GM18868 (cell line): ENCODE results near the gene ERFE.
"Not testable (repeated sequence)": the region's sequence is repeated elsewhere in the genome, so short reads cannot be mapped to it uniquely, and the experiment has no call there.

Experiments used
- ATAC-seq: cut with Tn5 transposase; IDR thresholded peaks from one replicate; pipeline ENCODE4 v1.9.1; 2021; ENCODE audit warnings: mild to moderate bottlenecking, moderate library complexity; ENCODE audit not compliant: unreplicated experiment

The ERFE gene

DNA sequence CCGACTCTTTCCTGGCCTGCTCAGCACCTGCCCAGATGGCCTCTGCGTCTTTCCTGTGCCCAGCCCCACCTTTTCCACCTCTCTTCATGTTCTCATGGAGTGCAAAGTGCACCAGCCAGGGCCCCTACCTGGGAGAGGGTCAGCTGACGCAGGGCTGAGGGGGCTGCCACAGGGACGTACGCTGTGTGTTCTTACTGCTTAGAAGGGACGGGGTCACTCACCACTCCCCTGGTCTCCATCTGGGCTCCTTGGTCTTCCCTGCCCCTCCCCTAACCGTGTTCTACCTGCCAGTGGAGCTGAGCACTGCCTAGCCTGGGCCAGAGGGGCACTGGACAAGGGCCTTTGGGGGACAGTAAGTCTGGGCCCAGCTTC, 8.6 kb downstream of the ERFE start:
- no peak for ATAC-seq

DNA sequence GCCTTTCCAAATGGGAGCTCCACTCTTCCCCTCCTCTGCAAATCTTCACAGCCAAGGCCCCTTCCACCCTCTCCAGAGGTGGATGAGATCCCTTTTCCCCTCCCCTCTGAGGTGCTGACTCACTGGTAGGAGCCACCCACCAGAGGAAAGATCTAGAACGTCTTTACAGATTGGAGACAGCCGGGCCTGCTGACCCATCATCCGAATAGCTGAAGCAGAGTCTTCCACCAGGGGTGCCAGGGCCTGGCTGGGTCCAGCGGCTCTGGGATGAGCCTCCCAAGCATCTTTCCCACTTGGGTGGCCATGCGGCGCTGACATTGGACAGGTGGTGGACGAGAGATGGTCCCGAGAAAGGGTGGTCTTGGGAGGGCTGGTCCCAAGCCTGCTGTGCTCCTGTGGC, 9.0 kb downstream of the ERFE start:
- ATAC-seq, result no peak

DNA sequence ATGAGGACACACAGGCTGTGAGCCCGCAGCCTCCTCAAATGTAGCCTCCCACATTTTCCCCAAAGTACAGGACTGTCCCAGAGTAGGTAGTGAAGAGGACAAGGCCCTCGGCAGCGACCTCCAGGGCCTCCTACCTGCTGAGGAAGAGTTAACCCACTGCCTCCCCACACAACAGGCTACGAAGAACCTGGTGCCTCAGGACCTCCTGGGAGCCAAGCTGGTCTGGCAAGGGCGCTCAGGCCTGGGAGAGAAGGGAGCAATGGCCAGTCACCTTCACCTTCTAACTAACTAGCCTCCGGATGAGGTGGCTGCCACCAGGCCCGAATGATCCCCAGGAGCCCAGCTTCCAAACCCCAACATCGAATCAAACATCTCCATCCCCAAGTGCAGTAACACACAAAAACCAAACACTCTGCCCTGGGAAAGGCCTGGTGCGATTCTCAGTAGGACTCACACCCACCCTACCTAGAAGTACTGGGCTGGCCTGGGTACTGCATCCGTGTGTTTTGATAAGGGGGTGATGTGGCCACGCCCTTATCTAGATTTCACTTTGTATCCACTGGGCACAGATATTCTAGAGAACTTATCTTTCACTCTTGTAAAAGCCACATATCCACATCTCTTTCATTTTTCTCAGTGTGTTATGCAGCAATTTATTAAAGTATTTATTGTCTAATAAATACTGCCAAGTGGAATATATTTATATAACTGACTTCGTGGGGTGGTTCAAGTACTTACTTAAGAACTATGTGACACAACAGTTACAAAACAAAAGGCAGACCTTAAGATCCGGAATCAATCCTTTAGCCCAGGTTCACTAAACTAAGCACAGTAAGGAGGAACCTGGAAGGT, 9.7 kb downstream of the ERFE start:
- no peak for ATAC-seq

DNA sequence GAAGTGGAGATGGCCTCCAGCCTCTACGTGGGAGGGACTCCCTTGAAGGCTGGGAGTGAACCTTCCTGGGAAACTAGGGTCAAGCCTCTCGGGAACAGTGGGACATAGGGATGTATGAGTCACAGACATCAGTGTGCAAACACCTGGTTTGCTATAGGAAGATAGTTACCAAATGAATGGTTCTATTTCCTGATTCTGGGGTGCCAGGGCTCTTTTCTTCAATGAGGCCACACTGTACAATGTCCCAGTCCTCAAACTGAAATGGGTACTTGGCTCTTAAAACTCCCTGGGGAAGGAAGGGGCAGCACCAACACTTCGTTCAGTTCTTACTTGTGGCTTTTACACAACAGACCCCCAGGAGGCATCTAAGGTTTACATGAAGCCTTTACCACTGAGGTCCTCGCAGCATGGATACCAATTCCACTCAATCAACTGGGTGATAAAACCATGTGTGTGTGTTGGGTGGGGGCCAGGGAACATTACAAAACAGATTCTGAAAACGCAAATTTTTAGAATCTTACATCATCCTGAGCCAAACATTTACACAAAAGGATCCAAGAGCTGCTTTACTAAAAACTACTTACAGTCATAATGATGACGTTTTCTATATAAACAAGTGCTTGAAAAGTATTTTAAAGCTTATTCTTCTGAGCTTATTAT, 10.4 kb downstream of the ERFE start:
- no peak for ATAC-seq

DNA sequence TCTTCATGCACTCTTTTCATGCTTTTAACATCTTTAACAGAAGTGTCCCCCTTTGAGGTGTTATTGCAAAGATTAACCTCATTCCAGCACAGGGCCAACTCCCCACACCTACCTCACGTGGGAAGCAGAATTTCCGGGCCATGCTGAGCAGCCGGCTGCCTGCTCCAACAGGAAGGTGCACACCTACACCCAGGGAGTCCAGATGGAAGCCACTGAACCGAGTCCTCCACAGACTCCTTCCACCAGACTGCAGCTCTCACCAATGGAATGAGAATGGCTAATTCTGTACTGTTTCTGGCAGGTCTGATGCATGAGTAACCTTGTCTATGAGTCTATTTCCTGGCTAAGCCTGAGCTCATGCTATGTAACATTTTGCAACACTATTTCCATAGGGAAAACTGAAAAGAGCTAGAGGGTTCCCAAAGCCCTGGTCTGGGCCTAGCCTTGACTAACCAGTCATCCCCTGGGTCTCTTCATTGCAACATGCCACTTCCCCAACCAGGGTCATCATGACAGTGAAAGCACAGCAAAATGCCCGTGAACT, 11.0 kb downstream of the ERFE start:
- ATAC-seq, result no peak

DNA sequence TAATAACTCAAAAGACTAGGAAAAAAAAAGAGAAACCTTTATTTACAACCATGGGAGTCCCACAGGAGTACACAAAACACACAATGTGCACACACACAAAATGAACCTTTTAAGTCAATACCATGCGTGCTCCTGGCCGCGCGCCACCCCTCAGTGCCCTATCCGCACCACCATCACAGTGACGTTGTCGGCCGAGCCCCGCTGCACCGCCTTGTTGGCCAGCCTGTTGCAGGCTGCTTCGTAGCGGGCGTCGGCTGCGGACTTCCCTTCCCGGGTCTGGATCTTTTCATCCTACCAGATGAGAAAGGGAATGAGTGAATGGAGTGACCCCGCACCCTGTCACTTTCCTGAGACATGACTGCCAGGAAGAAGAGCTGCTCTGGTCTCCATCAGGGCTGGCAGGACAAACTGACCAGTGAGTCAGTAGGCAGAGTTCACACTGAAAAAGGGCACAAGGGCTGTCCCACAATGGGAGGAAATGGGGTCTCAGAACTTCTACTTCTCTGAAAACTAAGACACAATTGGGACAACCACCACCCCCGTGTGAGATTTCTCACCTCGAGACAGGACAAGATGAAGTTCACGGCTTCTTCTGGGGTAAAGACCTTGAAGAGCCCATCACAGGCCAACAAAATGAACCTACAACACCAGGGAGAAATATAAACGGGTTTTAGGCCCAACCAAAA, 11.8 kb downstream of the ERFE start:
- ATAC-seq, result no peak

DNA sequence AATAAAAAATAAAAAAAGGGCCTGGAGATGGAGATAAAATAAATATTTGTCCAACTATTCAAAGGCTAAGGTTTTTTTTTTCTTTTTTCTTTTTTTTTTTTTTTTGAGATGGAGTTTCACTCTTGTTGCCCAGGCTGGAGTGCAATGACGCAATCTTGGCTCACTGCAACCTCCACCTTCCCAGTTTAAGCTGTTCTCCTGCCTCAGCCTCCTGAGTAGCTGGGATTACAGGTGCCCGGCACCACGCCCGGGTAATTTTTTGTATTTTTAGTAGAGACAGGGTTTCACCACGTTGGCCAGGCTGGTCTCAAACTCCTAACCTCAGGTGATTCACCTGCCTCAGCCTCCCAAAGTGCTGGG, 12.3 kb downstream of the ERFE start:
- not testable (repeated sequence) for ATAC-seq

DNA sequence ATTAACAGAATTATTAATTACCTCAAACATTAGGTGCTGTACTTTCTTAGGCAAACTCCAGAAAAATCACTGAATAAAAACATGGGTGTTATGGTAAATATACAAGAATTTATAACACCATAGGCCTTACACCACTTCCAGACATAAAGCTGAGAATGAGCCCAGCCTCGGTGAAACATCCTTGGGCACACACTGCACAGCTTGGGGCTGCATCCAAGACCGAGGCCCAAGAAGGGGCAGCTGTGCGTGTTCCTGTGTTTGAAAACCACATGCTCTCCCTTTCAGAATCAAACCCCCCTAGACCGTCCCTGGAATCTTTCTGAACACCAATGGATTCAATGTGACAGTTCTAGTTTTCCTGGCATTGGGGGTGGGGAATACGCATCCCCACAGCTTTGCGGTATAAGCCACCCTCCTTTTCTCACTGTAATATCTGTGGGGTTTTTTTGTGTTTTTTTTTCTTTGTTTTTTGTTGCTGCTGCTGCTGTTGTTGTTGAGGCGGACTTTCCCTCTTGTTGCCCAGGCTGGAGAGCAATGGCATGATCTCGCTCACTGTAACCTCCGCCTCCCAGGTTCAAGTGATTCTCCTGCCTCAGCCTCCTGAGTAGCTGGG, 12.9 kb downstream of the ERFE start:
- ATAC-seq, result no peak

DNA sequence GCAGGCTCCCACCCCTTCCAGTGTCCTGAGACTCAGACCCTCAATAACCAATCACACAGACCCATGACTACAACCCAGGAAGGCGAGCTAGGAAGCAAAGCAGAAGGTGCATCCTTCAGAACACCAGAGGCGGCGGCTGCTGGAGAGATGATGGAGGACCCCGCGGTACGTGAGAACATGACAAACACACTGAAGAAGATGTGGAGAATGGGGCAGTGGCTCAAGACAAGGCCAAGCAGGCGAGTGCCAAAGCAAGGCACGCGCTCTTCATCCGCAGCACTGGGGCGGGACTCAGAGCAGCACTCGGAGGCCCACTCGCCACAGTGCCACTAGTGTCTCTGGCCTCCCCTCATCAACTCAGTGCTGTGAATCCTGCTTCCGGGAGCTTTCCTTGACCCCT, 13.7 kb downstream of the ERFE start:
- no peak for ATAC-seq

DNA sequence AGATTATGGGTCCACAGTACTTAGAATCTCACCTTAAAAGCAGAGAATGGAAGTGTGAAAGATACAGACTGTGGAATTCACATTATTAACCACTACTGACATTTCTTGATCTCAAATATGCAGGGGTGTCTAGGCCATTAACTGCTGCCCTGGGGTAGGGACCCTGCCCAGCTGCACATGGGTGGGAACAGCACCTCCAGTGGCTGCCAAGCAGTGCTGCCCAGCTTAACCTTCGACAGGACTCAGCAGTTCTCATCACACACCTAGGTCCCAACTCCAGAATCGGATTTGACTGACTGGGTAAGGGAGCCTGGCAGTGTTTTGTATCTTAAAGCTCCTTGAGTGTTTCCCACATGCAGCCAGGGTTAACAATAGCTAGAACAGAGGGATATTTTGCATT, 14.9 kb downstream of the ERFE start:
- ATAC-seq, result no peak

DNA sequence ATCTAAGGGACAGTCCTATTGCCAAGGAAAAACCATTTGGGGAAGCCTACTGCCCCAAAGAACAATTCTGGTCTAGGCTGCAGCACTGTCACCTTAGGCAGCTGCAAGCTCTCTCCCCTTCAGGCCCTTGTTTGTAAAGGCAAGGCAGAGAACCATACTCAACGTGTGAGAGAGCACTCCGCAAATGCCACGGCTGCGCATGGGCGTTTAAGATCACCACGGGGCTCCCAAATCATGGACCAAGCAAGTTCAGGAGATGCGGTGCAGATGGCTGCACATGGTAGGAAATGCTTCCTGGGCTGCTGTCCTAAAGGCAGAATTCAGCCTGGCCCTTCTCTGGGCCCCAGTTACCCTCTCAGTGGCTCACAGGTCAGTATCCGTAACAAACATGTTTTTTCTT, 15.5 kb downstream of the ERFE start:
- ATAC-seq, result no peak

DNA sequence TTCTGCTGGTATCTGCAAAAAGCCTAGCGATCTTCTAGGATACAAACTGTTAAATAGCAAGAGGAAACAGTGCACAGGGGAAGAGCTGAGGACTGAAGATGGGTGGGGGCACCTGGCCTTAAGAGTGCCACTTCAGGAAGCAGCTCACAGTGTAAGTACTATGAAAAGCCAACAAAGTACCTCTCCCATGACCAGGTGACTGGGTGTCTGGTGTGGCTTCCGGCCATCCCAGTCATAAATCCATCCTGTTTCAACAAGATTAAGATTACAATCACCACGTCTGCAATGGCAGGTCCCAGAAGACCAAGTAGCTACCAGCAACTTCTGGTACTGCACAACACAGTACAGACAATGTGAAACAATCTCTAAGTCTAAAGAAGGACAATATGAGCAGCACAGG, 15.9 kb downstream of the ERFE start:
- ATAC-seq, result no peak

DNA sequence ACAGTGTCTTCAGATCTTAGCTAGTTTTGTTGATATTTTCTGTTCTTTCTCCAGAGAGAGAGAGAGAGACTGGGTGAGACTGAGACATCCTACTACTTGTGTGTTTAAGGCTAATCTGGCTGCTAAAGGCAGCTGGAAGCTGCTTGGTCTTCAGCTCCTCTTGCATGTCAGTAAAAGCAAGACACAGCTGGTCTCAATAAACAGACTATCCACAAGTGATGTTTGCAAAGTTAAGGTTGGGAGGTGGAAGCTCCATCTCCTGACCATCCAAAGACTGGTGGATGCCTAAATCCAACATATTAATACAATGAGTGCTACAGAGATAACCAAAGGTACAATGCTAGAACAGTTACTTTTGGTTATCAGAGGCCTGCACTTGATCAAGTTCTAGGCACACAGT, 17.8 kb downstream of the ERFE start:
- no peak for ATAC-seq

DNA sequence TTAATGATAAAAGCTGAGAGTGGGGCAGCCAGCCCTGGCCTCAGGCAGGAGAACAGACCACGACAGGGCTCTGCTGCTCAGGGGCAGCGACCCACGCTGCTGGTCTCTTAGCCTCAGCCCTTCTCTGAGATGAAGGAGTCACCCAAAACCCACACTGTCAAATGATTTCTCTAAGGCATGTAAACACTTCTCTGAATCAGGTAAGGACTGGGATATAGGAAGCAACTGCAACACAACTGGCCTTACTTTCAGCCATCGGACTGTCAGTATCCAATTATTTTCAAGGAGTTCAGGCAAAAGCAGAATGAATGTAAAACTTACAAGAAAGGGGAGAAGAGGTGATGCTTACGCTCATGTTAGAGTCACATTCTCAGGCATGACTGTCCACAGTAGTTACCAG, 21.8 kb downstream of the ERFE start:
- ATAC-seq, result no peak

DNA sequence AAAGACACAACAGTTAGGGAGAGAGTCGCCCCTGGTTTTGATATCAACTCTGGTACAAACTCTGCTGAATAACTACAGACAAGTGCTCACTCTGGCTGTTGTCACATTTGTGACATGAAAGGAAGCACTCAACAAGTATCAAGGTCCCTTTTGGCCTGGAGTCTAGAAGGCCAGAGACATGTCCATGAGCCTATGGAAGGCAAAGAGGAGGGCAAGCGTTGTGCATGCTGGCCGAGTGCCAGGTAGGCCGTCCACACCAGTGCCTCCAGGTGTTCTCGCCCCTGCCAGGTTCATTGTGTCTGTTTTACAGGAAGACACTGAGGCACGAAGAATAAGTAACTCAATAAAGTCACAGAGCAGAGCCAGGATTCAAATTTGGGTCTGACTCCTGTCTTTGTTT, 23.6 kb downstream of the ERFE start:
- ATAC-seq, result no peak

DNA sequence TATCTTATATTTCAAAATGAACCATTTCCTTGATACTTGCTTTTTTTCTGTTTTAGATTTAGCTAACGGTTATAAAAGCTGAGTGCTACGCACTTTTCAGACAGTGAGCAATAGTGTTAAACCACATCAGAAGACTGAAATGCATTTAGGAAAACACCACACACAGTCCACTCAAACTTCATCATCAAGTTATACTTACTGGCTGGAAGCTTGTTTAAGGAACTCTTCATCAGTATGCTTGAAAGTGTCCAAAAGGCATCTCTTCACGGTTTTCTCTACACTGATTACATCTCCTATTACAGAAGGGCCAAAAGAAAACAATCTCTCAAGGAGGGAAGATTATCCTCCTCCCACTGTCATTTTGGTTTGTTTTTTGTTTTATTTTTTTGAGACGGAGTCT, 25.1 kb downstream of the ERFE start:
- ATAC-seq, result no peak

DNA sequence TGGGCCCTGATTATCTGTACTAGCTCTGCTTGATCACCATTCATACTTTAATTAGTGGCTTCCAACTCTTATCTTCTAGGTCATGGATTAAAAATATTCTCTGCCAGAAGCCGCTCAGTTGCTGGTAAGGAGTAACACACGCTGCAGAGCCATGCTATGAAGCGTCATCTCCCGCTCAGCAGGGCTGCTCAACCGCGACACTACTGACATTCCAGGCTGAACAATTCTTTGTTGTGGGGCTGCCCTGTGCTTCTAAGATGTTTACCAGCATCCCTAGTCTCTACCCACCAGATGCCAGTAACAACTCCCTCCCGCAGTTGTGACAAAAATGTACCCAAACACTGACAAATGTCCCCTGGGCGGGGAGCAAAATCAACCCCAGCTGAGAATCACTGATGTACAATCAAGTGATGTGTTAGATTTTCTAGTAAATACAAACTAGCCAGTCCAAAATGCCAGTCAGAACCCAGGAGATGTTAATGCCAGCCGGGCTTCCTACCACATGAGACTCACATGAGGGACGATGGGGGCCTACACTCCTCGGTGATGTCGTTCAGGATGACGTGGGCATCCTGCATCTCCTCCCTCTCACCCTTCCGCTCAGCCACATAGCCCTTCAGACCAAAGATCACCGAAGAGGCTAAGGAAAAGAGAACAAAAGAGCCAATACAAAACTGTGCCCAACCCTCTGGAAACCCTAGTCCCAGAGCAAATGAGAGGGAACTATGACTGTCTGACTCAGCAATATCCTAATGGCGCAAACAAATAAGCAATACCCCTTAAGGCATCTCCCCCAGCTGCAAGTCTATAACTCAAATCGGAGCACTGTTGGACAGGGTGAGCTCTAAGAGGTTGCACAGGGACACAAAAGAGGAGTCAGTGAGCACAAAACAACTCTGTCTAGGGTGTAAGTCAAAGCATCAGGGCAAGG, 29.1 kb downstream of the ERFE start:
- ATAC-seq, result no peak

DNA sequence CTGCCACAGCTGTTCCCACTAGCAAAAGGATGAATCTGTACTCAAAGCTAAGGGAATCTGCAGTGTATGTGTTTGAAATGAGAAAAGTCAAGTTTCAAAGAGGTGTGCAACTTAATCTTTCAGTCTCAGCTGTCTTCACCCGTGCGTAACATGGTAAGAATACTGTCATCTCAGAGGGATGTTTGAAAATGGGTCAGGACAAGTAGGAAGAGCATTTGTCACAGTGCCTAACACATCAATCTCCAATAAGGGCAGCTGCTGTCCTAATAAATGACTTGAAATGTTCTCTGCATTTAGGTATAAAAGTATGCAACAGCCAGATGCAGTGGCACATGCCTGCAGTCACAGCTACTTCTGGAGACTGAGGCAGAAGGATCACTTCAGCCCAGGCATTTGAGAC, 31.7 kb downstream of the ERFE start:
- ATAC-seq, result no peak

DNA sequence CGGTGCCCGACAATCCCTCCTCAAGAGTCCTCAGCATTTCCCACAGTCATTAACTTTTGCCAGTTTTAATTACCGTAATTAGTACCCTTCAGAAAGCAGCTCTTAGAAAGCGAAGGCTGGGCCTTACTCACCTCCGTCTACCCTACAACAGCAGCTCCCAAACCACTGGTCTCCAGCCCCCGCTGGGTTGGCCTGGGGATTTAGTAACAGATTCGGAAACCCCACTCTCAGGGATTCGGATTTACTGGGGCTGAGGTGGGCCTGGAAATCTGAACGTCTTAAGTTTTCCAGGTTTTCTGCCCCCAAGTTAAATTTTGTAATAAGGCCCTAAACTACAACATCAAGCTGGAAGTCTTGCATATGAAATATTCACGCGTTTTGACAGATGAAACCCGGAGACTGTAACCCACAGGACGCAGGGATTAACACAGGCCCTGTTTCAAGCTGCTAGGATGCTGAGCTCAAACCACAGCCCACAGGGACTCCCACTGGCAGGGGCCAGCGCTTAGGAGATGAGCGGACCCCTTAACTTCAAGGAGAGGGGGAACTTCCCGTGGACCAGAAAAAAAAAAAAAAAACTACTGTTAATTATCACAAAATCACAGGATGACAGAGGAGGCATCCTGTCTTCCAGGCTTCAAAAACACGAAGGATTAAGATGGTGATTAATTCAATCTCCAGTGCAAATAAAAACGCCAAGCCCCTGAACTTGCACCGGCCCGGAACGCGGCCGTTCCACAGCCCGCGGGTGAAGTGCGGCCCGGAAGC, 43.7 kb downstream of the ERFE start:
- no peak for ATAC-seq
